Adrenal gland (tissue), 12 donors: ENCODE data around the gene CNPY2. TPM values are rescaled to one million over a fixed set of nuclear protein-coding genes. Genes with fewer than 3 reads are reported as not detected.
A peak's percentile ranks its signal among the peaks of the same experiment; 100 is the strongest.

Experiments used
- DNase-seq, 7 donors: peaks; one replicate each; pipeline ENCODE4 v3.0.0-alpha.2; 2019 to 2020
- H3K27ac ChIP-seq, 5 donors: fragments of 200-600 bp; sonication (generic) in 4 of 5; 1 replicate in 3 of 5; 2 replicates in 2 of 5; pipeline versions ENCODE4 v1.5.1 to v1.8.0; 2016 to 2020; ENCODE audit warnings: mild to moderate bottlenecking in 1 of 5
- H3K27me3 ChIP-seq: fragments of 200-600 bp; 2 replicates; pipeline ENCODE4 v1.8.0; 2021
- H3K36me3 ChIP-seq, 2 donors: fragments of 200-600 bp; replicated peaks in 1 of 2; 1 replicate in 1 of 2; 2 replicates in 1 of 2; pipeline versions ENCODE4 v1.5.1 to v1.8.0; 2018 to 2022
- H3K4me1 ChIP-seq, 2 donors: fragments of 200-600 bp; replicated peaks in 1 of 2; 1 replicate in 1 of 2; 2 replicates in 1 of 2; pipeline versions ENCODE4 v1.5.1 to v1.8.0; 2018 to 2021
- H3K4me3 ChIP-seq, 4 donors: fragments of 200-600 bp; sonication (generic) in 3 of 4; one replicate each; pipeline ENCODE4 v1.5.1; 2016 to 2018
- H3K9me3 ChIP-seq, 3 donors: fragments of 200-600 bp; sonication (generic) in 1 of 3; replicated peaks in 1 of 3; 1 replicate in 2 of 3; 2 replicates in 1 of 3; pipeline versions ENCODE4 v1.5.1 to v1.8.0; 2016 to 2021
- POLR2A ChIP-seq, 2 donors: fragments of 450-650 bp; IDR thresholded peaks; one replicate each; pipeline ENCODE4 v1.6.1; 2017; ENCODE audit warnings: antibody characterized with exemption in 2 of 2, mild to moderate bottlenecking in 2 of 2, moderate library complexity in 1 of 2
- WGBS, 4 donors: extraction: QIAGEN DNeasy Blood & Tissue Kit in 2 of 4; methylation state at CpG; one replicate each; pipeline versions ENCODE4 v1.1.5 to v1.1.7; 2013 to 2017; 5-methylcytosine and 5-hydroxymethylcytosine counted together
- intact Hi-C, 2 donors: fragments of 100-400 bp; cut with DNase I; formaldehyde crosslinking; loops; one replicate each; pipeline versions ENCODE4 v1.14.1 to v1.15.0; 2022 to 2023
- polyA plus RNA-seq, 3 donors: library from polyadenylated mRNA; stranded (reverse); fragments of 200-250 nt in 2 of 3; fragments of 350-450 nt in 1 of 3; fragmentation: Illumina TruSeq in 1 of 3; extraction: RNeasy Lipid Tissue Mini Kit (QIAGEN cat#74804) in 1 of 3; gene quantifications; one replicate each; pipeline ENCODE4 v1.2.3, GENCODE V29; 2013 to 2014
- total RNA-seq, 9 donors: library from RNA; depleted of rRNA in 4 of 9; stranded (reverse); fragments of >200 nt in 4 of 9; fragments of 120-200 nt in 1 of 9; fragmentation: NEBNext Ultra II Directional in 1 of 9; extraction: Animal tissue kit (Norgen Biotek cat#: 25700) in 1 of 9; gene quantifications; one replicate each; pipeline versions ENCODE4 v1.1.0 to v1.2.4, GENCODE V29; 2013 to 2023
- TF ChIP-seq, protein P1 (sequence below), 6 experiments: fragments of 450-650 bp in 4 of 6; fragments of 200-600 bp in 2 of 6; sonication (generic) in 1 of 6; IDR thresholded peaks; 1 replicate in 5 of 6; 2 replicates in 1 of 6; pipeline versions ENCODE4 v1.5.1 to v1.8.0; 2016 to 2021; ENCODE audit warnings: antibody characterized with exemption in 6 of 6, mild to moderate bottlenecking in 2 of 6, moderate library complexity in 1 of 6
- donor health status: healthy with polysubstance abuse.
- donor health status: Bipolar disorder and iron deficiency.
- donor health status: DM: yes; HTN: yes; CAD: no.
- donor health status: DM: no; HTN: no; CAD: no.
- donor health status: DM: no; HTN: no; CAD: no.
- donor health status: DM: yes; HTN: yes; CAD: no.

The CNPY2 gene
- total and polyA plus RNA-seq, 12 donors, result 103 to 192 (median 149) TPM

DNA sequence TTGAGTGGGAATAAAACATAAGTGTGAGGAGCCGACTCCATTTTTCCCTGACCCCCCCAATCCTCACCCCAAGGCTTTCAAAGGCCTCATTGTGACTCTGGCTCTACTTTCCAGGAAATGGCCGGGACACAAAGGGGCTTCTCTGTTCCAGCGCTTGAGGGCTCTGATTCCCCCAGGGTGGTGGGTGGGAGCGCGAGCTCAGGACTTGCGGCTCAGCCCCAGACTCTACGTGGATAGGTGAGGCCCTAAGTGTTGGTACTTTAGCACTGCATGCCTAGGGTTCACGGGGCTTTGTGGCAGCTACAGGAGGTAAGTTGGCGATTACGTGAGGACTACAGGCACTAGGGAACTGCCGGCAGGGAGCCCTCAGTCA, 553 bp downstream of the CNPY2 start:
- Histone ChIP-seq H3K27ac (peak overlapping the region; percentile 67 to 97 (median 90)), H3K4me3 (peak overlapping the region; percentile 16 to 93 (median 61)), H3K27me3 (no peaks in the 10 kb centered on the region), H3K4me1 (peaks cover 7 to 15% of the 10 kb centered on the region in 2 donors), H3K36me3 (peaks cover 0 to 47% of the 10 kb centered on the region in 2 donors), H3K9me3 (no peaks in the 10 kb centered on the region)
- TF ChIP-seq POLR2A (IDR thresholded peaks at IDR 0.05), result no peak
- DNase-seq, result peak in 1 of 7 donors; percentile 39
- intact Hi-C loops, result no loop called here
- 0 to 2% (median 2%) methylated on average over 1 to 11 of the region's 11 CpGs for WGBS, 4 donors

DNA sequence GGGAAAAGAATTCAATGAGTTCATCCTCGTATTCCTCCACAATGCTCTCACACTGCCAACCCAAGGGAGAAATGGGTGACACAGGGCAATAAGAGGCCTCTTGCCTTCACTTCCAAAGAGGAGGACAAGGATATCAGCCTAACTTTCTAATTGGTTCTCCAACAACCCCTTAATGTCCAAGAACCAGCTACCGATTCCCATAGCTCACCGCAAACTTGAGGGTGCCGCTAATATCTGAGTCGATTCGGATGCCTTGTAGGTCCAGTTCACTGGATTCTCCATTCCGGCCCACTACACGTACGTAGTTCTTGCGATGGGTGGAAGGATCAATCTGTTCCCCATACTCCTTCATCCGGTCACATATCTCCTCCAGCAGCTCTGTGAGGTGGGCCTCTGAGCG, 4.8 kb downstream of the CNPY2 start:
- H3K27me3 ChIP-seq, result no peaks in the 10 kb centered on the region
- H3K27ac ChIP-seq, result no peak overlapping the region
- H3K9me3 ChIP-seq, result no peaks in the 10 kb centered on the region
- no peak overlapping the region for H3K4me3 ChIP-seq
- DNase-seq, result no peak
- intact Hi-C loops, result no loop called here
- TF ChIP-seq, protein P1, sequence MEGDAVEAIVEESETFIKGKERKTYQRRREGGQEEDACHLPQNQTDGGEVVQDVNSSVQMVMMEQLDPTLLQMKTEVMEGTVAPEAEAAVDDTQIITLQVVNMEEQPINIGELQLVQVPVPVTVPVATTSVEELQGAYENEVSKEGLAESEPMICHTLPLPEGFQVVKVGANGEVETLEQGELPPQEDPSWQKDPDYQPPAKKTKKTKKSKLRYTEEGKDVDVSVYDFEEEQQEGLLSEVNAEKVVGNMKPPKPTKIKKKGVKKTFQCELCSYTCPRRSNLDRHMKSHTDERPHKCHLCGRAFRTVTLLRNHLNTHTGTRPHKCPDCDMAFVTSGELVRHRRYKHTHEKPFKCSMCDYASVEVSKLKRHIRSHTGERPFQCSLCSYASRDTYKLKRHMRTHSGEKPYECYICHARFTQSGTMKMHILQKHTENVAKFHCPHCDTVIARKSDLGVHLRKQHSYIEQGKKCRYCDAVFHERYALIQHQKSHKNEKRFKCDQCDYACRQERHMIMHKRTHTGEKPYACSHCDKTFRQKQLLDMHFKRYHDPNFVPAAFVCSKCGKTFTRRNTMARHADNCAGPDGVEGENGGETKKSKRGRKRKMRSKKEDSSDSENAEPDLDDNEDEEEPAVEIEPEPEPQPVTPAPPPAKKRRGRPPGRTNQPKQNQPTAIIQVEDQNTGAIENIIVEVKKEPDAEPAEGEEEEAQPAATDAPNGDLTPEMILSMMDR (IDR thresholded peaks at IDR 0.05), result no peak
- no peak for TF ChIP-seq POLR2A (IDR thresholded peaks at IDR 0.05)
- peaks cover 0 to 60% of the 10 kb centered on the region in 2 donors for H3K36me3 ChIP-seq
- peaks cover 7 to 9% of the 10 kb centered on the region in 2 donors for H3K4me1 ChIP-seq
- WGBS, 4 donors, result 91 to 96% (median 95%) methylated on average over 12 of the region's 12 CpGs

DNA sequence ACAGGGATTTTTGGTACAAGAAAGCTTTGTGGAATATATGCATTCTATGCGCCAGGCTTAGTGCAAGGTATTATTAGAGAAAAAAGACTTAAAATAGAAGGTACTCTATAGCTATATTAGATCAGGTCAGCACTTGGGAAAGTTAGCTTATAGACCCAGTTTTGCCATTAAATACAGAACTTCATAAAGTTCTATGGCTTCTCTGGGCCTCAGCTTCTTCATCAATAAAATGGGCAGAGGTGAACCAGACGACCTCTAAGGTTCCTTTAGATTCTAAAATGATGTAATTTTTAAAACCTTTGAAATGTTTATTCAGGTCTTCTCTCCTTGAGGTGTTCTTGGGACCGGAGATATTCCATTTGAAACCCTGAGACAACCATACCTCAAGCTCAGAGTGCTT, 7.1 kb downstream of the CNPY2 start:
- H3K4me3 ChIP-seq, result no peak overlapping the region
- DNase-seq, result no peak
- H3K27me3 ChIP-seq, result no peaks in the 10 kb centered on the region
- no peak for TF ChIP-seq POLR2A (IDR thresholded peaks at IDR 0.05)
- TF ChIP-seq, protein P1 (IDR thresholded peaks at IDR 0.05), result no peak
- no peaks in the 10 kb centered on the region for H3K9me3 ChIP-seq
- peaks cover 0 to 57% of the 10 kb centered on the region in 2 donors for H3K36me3 ChIP-seq
- H3K4me1 ChIP-seq, result no peaks in the 10 kb centered on the region
- WGBS, 4 donors, result 87 to 93% (median 91%) methylated on average over 3 of the region's 3 CpGs
- no peak overlapping the region for H3K27ac ChIP-seq
- intact Hi-C loops, result no loop called here

DNA sequence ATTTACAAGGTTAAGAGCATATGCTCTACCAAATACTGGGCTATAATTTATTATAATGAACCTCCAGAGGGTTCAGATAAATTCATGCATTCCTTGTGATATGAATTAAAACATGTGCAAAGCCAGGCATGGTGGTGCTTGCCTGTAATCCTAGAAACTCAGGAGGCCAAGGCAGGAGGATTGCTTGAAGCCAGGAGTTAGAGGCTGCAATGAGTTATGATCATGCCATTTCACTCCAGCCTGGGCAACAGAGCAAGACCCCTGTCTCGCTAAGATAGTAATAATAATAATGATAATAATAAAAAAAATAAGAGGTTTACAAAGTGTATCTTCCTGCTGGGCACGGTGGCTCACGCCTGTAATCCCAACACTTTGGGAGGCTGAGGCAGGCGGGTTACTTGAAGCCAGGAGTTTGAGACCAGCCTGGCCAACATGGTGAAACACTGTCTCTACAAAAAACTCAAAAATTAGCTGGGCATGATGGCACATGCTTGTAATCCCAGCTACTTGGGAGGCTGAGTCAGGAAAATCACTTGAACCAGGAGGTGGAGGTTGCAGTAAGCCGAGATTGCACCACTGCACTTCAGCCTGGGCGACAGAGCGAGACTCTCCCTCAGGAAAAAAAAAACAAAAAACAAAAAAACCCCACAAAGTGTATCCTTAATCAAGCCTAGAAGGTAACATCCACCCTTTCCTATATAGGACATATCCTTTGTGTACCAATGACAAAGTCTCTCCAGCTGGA, 8.4 kb downstream of the CNPY2 start:
- Histone ChIP-seq H3K4me1 (peaks cover 0 to 8% of the 10 kb centered on the region in 2 donors), H3K9me3 (no peaks in the 10 kb centered on the region), H3K27ac (no peak overlapping the region), H3K4me3 (no peak overlapping the region), H3K36me3 (peaks cover 0 to 50% of the 10 kb centered on the region in 2 donors), H3K27me3 (no peaks in the 10 kb centered on the region)
- TF ChIP-seq, protein P1 (IDR thresholded peaks at IDR 0.05), result no peak
- no peak for TF ChIP-seq POLR2A (IDR thresholded peaks at IDR 0.05)
- WGBS, 4 donors, result 95 to 97% (median 96%) methylated on average over 7 of the region's 7 CpGs
- no peak for DNase-seq
- intact Hi-C loops, result no loop called here
